Nephron progenitor cell (in vitro differentiated cells): ENCODE data around the gene RMRP.
A peak's percentile ranks its signal among the peaks of the same experiment; 100 is the strongest.
"Not testable (repeated sequence)": the region's sequence is repeated elsewhere in the genome, so short reads cannot be mapped to it uniquely, and the experiment has no call there.

Experiments
- DNase-seq: peaks from one replicate; pipeline ENCODE4 v3.0.0; 2021
- H3K27ac Mint-ChIP-seq: 2 replicates; pipeline ENCODE4 v1.8.0; 2021; ENCODE audit warnings: mild to moderate bottlenecking, moderate library complexity, mixed read lengths
- H3K27me3 Mint-ChIP-seq: 2 replicates; pipeline ENCODE4 v1.8.0; 2021; ENCODE audit warnings: mild to moderate bottlenecking, low read depth, mixed read lengths; ENCODE audit not compliant: poor library complexity
- H3K36me3 Mint-ChIP-seq: 2 replicates; pipeline ENCODE4 v1.8.0; 2021; ENCODE audit warnings: low read depth, mixed read lengths
- H3K4me1 Mint-ChIP-seq: 2 replicates; pipeline ENCODE4 v1.8.0; 2021; ENCODE audit warnings: mixed read lengths
- H3K4me3 Mint-ChIP-seq: 2 replicates; pipeline ENCODE4 v1.8.0; 2021; ENCODE audit warnings: mild to moderate bottlenecking, moderate library complexity, mixed read lengths
- H3K9me3 Mint-ChIP-seq: 2 replicates; pipeline ENCODE4 v1.8.0; 2021; ENCODE audit warnings: mild to moderate bottlenecking, moderate library complexity, mixed read lengths
- CTCF ChIP-seq: fragments of 200-600 bp; sonication (generic); IDR thresholded peaks from 2 replicates; pipeline ENCODE4 v1.5.0; 2021; ENCODE audit warnings: antibody characterized with exemption

RMRP gene

GRCh38 chr9:35649431-35650340 lies 8.1 kb downstream of the RMRP start:
- no peak for TF ChIP-seq CTCF
- Mint-ChIP-seq H3K36me3 (no peaks in the 10 kb centered on the region), H3K27ac (no peak overlapping the region), H3K4me1 (peaks cover 36% of the 10 kb centered on the region), H3K4me3 (no peak overlapping the region), H3K27me3 (peaks cover 9% of the 10 kb centered on the region), H3K9me3 (no peaks in the 10 kb centered on the region)
- DNase-seq: no peak

GRCh38 chr9:35646533-35647265 lies 11.1 kb downstream of the RMRP start:
- Mint-ChIP-seq H3K9me3 (peaks cover 1% of the 10 kb centered on the region), H3K36me3 (peaks cover 5% of the 10 kb centered on the region), H3K4me3 (peak overlapping the region; percentile 90), H3K27ac (peak overlapping the region; percentile 86), H3K4me1 (peaks cover 40% of the 10 kb centered on the region), H3K27me3 (peaks cover 3% of the 10 kb centered on the region)
- TF ChIP-seq CTCF: peak; percentile 92
- DNase-seq: peak; percentile 97

GRCh38 chr9:35646153-35646532 lies 11.7 kb downstream of the RMRP start:
- Mint-ChIP-seq H3K36me3 (peaks cover 10% of the 10 kb centered on the region), H3K4me3 (peak overlapping the region; percentile 90), H3K27ac (peak overlapping the region; percentile 86), H3K27me3 (peaks cover 6% of the 10 kb centered on the region), H3K4me1 (peaks cover 40% of the 10 kb centered on the region), H3K9me3 (peaks cover 7% of the 10 kb centered on the region)
- peak; percentile 55 for DNase-seq
- TF ChIP-seq CTCF: no peak

GRCh38 chr9:35645736-35646135 lies 12.1 kb downstream of the RMRP start:
- H3K4me1 Mint-ChIP-seq: peaks cover 40% of the 10 kb centered on the region
- not testable (repeated sequence) for H3K27ac Mint-ChIP-seq, DNase-seq, H3K27me3 Mint-ChIP-seq
- H3K4me3 Mint-ChIP-seq: peak overlapping the region; percentile 90
- H3K9me3 Mint-ChIP-seq: peaks cover 11% of the 10 kb centered on the region
- peaks cover 14% of the 10 kb centered on the region for H3K36me3 Mint-ChIP-seq

- Mint-ChIP-seq H3K4me3 (no peak overlapping the region), H3K27me3 (peaks cover 11% of the 10 kb centered on the region), H3K36me3 (peaks cover 22% of the 10 kb centered on the region), H3K9me3 (peaks cover 18% of the 10 kb centered on the region), H3K4me1 (peaks cover 24% of the 10 kb centered on the region), H3K27ac (no peak overlapping the region)
- no peak for TF ChIP-seq CTCF
- no peak for DNase-seq
Measured at GRCh38 chr9:35643046-35643445, 14.8 kb downstream of the RMRP start.

- peaks cover 14% of the 10 kb centered on the region for H3K27me3 Mint-ChIP-seq
- H3K9me3 Mint-ChIP-seq: peaks cover 26% of the 10 kb centered on the region
- H3K36me3 Mint-ChIP-seq: peaks cover 29% of the 10 kb centered on the region
- peaks cover 15% of the 10 kb centered on the region for H3K4me1 Mint-ChIP-seq
- not testable (repeated sequence) for DNase-seq, H3K27ac Mint-ChIP-seq, H3K4me3 Mint-ChIP-seq
Measured at GRCh38 chr9:35641478-35641877, 16.3 kb downstream of the RMRP start.

- peaks cover 26% of the 10 kb centered on the region for H3K9me3 Mint-ChIP-seq
- not testable (repeated sequence) for H3K4me3 Mint-ChIP-seq, DNase-seq, H3K27ac Mint-ChIP-seq
- peaks cover 14% of the 10 kb centered on the region for H3K4me1 Mint-ChIP-seq
- peaks cover 29% of the 10 kb centered on the region for H3K36me3 Mint-ChIP-seq
- peaks cover 19% of the 10 kb centered on the region for H3K27me3 Mint-ChIP-seq
Measured at GRCh38 chr9:35640431-35640830, 17.4 kb downstream of the RMRP start.
